K562 (cell line): ENCODE data around the gene SIRT2. TPM values are rescaled to one million over a fixed set of nuclear protein-coding genes. Genes with fewer than 3 reads are reported as not detected.

Experiments used
- CEBPB ChIP-seq: fragments of 450-650 bp; IDR thresholded peaks from 2 replicates; pipeline ENCODE4 v1.6.1; 2016; ENCODE audit warnings: missing genetic modification characterization, missing compliant biosample characterization
- COPS2 ChIP-seq: fragments of 450-650 bp; conservative IDR thresholded peaks from 2 replicates; pipeline ENCODE4 v1.6.1; 2016; ENCODE audit warnings: mild to moderate bottlenecking, moderate library complexity
- CREM ChIP-seq: IDR thresholded peaks from 2 replicates; pipeline ENCODE4 v1.6.1; 2014; ENCODE audit warnings: antibody characterized with exemption, low read depth
- FOXK2 ChIP-seq, 2 experiments: fragments of 450-650 bp; IDR thresholded peaks in 1 of 2; conservative IDR thresholded peaks in 1 of 2; 2 replicates each; pipeline ENCODE4 v1.6.1; 2016; ENCODE audit warnings: low read depth in 2 of 2, mild to moderate bottlenecking in 1 of 2
- FOXP4 ChIP-seq: sonication (generic); formaldehyde crosslinking; IDR thresholded peaks from 2 replicates; pipeline ENCODE4 v1.8.0; 2022; ENCODE audit warnings: mild to moderate bottlenecking, missing genetic modification reagents, borderline replicate concordance
- GTF2B ChIP-seq: IDR thresholded peaks from 2 replicates; pipeline ENCODE4 v1.6.1; 2011; ENCODE audit not compliant: insufficient read length; ENCODE audit errors: extremely low read depth
- MTA1 ChIP-seq: fragments of 450-650 bp; IDR thresholded peaks from 2 replicates; pipeline ENCODE4 v1.6.1; 2017; ENCODE audit warnings: borderline replicate concordance
- NCOA1 ChIP-seq: fragments of 450-650 bp; IDR thresholded peaks from 2 replicates; pipeline ENCODE4 v1.6.1; 2016; ENCODE audit warnings: low read depth
- POLR3A ChIP-seq: IDR thresholded peaks from 2 replicates; pipeline ENCODE4 v1.6.1; 2011; ENCODE audit warnings: borderline replicate concordance, mild to moderate bottlenecking, moderate library complexity; ENCODE audit not compliant: insufficient read length, insufficient read depth; ENCODE audit errors: extremely low read depth
- RBM15 ChIP-seq: fragments of 200-400 bp; formaldehyde crosslinking; IDR thresholded peaks from 2 replicates; pipeline ENCODE4 v1.6.1; 2018; ENCODE audit warnings: mild to moderate bottlenecking, low read length, moderate library complexity; ENCODE audit not compliant: insufficient read depth
- RCOR1 ChIP-seq, 2 experiments: IDR thresholded peaks; 2 replicates each; pipeline ENCODE4 v1.6.1; 2012; ENCODE audit warnings: low read depth in 2 of 2, low read length in 2 of 2, borderline replicate concordance in 1 of 2, improper control_type of control experiment in 1 of 2
- SIX5 ChIP-seq, 2 experiments: IDR thresholded peaks; 2 replicates each; pipeline ENCODE4 v1.6.1; 2011; ENCODE audit warnings: low read length in 2 of 2, borderline replicate concordance in 1 of 2, low read depth in 1 of 2, mild to moderate bottlenecking in 1 of 2, moderate library complexity in 1 of 2; ENCODE audit not compliant: insufficient read depth in 1 of 2
- SNIP1 ChIP-seq: fragments of 450-650 bp; IDR thresholded peaks from 2 replicates; pipeline ENCODE4 v1.7.1; 2017; ENCODE audit warnings: low read depth, mild to moderate bottlenecking
- TAF7 ChIP-seq: fragments of 450-650 bp; IDR thresholded peaks from 2 replicates; pipeline ENCODE4 v1.6.1; 2016; ENCODE audit warnings: missing genetic modification characterization, missing compliant biosample characterization
- ZBED1 ChIP-seq: IDR thresholded peaks from 2 replicates; pipeline ENCODE4 v1.6.1; 2014
- ZNF184 ChIP-seq: sonication (generic); formaldehyde crosslinking; IDR thresholded peaks from 2 replicates; pipeline ENCODE4 v1.5.0; 2020; ENCODE audit warnings: missing genetic modification reagents
- ZNF277 ChIP-seq: fragments of 250-450 bp; sonication (Bioruptor Pico); IDR thresholded peaks from 2 replicates; pipeline ENCODE4 v1.8.0; 2022; ENCODE audit warnings: inconsistent platforms, mild to moderate bottlenecking, moderate library complexity, borderline replicate concordance
- ZNF316 ChIP-seq: fragments of 450-650 bp; IDR thresholded peaks from 2 replicates; pipeline ENCODE4 v1.6.1; 2016
- ZNF696 ChIP-seq: fragments of 250-450 bp; sonication (Bioruptor Pico); conservative IDR thresholded peaks from 2 replicates; pipeline ENCODE4 v1.4.0; 2020; ENCODE audit warnings: mild to moderate bottlenecking, moderate library complexity
- polyA plus RNA-seq, 8 experiments: library from polyadenylated mRNA; depleted of rRNA in 4 of 8; stranded (reverse) in 5 of 8; unstranded in 3 of 8; fragments of >200 nt; fragmentation: Nextera tagmentation in 2 of 8; fragmentation: Illumina TruSeq in 1 of 8; extraction: Ambion mirVana in 2 of 8; extraction: Trizol in 1 of 8; gene quantifications; 2 replicates each; pipeline versions ENCODE4 v1.2.1 to v1.2.3, GENCODE V29; 2011 to 2014; ENCODE audit warnings: inconsistent platforms in 1 of 8, missing spikeins in 1 of 8
- total RNA-seq, 7 experiments: library from RNA; depleted of rRNA in 6 of 7; stranded (reverse); fragments of >200 nt in 6 of 7; fragmentation: Illumina TruSeq in 2 of 7; extraction: Trizol in 2 of 7; gene quantifications; 2 replicates each; pipeline versions ENCODE4 v1.2.1 to v1.2.3, GENCODE V29; 2011 to 2021; ENCODE audit warnings: low replicate concordance in 1 of 7
- TF ChIP-seq, protein P1 (sequence below): fragments of 450-650 bp; IDR thresholded peaks from 2 replicates; pipeline ENCODE4 v1.6.1; 2016; ENCODE audit warnings: antibody characterized with exemption
- TF ChIP-seq, protein P2 (sequence below): IDR thresholded peaks from 2 replicates; pipeline ENCODE4 v1.6.1; 2016; ENCODE audit warnings: missing genetic modification characterization, missing compliant biosample characterization

SIRT2 gene
- total and polyA plus RNA-seq, 9 of the 15 experiments (the other 6 are each of a cell fraction or from before 2014, with no cell fraction given), result 2.3 to 35.2 (median 22.9) TPM

DNA sequence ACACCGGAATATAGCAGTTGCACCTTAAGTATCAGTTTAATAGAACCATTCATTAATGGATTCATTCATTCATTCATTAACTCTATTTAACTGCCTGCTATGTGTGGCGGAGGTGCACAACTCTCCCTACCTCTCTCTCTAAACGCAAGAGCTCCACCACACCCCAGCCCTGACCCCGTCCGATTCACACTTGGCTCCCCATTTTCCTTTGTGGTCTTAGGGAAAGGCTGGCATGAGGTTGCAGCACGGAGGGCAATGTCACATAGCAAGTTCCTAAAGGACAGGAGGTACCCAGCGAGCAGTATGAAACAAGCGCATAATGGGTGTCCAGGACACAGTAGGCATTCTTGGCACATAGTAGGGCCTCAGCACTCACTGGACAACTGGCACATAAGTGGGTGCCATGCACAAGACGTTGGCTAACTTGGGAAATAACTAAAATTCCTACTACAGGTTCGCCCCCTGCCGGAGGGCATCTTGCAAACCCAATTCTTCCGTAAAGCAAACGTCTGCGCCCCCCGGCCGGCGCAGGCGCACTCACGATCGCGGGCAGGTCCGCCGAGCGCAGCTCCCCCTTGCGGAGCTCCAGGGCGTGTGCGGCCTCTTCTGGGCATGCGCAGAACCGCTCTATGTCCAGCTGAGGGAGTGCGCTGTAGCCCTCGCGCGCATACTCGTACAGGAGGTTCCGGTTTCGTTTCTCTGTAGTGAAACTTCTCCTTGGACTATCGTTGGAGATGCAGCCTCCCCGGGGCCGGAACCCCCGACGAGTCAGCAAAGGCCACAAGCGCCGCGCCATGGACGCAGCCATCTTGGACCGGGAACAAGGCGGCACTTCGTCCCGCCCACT is 30.7 kb upstream of the SIRT2 start, which contains the start of gene SARS2 (continued):
- TF ChIP-seq GTF2B, result no peak
- TF ChIP-seq, protein P1, sequence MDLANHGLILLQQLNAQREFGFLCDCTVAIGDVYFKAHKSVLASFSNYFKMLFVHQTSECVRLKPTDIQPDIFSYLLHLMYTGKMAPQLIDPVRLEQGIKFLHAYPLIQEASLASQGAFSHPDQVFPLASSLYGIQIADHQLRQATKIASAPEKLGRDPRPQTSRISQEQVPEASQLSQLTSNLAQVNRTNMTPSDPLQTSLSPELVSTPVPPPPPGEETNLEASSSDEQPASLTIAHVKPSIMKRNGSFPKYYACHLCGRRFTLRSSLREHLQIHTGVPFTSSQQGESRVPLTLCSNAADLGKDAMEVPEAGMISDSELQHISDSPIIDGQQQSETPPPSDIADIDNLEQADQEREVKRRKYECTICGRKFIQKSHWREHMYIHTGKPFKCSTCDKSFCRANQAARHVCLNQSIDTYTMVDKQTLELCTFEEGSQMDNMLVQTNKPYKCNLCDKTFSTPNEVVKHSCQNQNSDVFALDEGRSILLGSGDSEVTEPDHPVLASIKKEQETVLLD, result peak; percentile 97
- TF ChIP-seq ZNF696 (CRISPR knock-in tag), result no peak
- no peak for TF ChIP-seq ZNF316
- peak; percentile 72 for TF ChIP-seq CEBPB (tag)
- TF ChIP-seq CREM, result no peak
- TF ChIP-seq RCOR1 (IDR thresholded peaks at IDR 0.05; ENCODE audit: borderline replicate concordance in 1 of 2, low read depth in 2 of 2, low read length in 2 of 2), result peak; percentile 36 to 62; a peak in 1 of 4 replicates
- TF ChIP-seq RBM15, result no peak
- no peak for TF ChIP-seq FOXP4 (CRISPR knock-in tag)
- no peak for TF ChIP-seq ZNF184 (CRISPR knock-in tag)
- peak in 1 of 2 experiments; percentile 66; a peak in 1 of 4 replicates for TF ChIP-seq FOXK2 (conservative IDR thresholded peaks at IDR 0.05 in 1 of 2, IDR thresholded peaks at IDR 0.05 in 1 of 2; ENCODE audit: low read depth in 2 of 2)
- TF ChIP-seq ZNF277, result no peak
- TF ChIP-seq, protein P2, sequence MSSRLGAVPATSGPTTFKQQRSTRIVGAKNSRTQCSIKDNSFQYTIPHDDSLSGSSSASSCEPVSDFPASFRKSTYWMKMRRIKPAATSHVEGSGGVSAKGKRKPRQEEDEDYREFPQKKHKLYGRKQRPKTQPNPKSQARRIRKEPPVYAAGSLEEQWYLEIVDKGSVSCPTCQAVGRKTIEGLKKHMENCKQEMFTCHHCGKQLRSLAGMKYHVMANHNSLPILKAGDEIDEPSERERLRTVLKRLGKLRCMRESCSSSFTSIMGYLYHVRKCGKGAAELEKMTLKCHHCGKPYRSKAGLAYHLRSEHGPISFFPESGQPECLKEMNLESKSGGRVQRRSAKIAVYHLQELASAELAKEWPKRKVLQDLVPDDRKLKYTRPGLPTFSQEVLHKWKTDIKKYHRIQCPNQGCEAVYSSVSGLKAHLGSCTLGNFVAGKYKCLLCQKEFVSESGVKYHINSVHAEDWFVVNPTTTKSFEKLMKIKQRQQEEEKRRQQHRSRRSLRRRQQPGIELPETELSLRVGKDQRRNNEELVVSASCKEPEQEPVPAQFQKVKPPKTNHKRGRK (tag), result no peak
- TF ChIP-seq POLR3A, result no peak
- peak; percentile 90 for TF ChIP-seq TAF7 (tag)
- no peak for TF ChIP-seq SNIP1
- peak; percentile 12 to 28; a peak in 1 of 4 replicates for TF ChIP-seq SIX5 (IDR thresholded peaks at IDR 0.05; ENCODE audit: borderline replicate concordance in 1 of 2, insufficient read depth in 1 of 2, low read depth in 1 of 2, low read length in 2 of 2)
- no peak for TF ChIP-seq COPS2
- no peak for TF ChIP-seq ZBED1
- TF ChIP-seq MTA1, result no peak; the same call in 1 of the 2 replicates
- TF ChIP-seq NCOA1, result no peak
